22Rv1 (cell line): ENCODE results near the gene WRNIP1.
A peak's percentile ranks its signal among the peaks of the same experiment; 100 is the strongest.

Source experiments
- H3K27ac ChIP-seq: fragments of 450-650 bp; 2 replicates; pipeline ENCODE4 v1.5.1; 2017
- ZFX ChIP-seq: fragments of 450-650 bp; IDR thresholded peaks from 2 replicates; pipeline ENCODE4 v1.6.1; 2017; ENCODE audit warnings: antibody characterized with exemption, borderline replicate concordance
- TF ChIP-seq, protein P1 (sequence below): fragments of 450-650 bp; IDR thresholded peaks from 2 replicates; pipeline ENCODE4 v1.5.1; 2017; ENCODE audit warnings: mild to moderate bottlenecking

WRNIP1 gene

DNA sequence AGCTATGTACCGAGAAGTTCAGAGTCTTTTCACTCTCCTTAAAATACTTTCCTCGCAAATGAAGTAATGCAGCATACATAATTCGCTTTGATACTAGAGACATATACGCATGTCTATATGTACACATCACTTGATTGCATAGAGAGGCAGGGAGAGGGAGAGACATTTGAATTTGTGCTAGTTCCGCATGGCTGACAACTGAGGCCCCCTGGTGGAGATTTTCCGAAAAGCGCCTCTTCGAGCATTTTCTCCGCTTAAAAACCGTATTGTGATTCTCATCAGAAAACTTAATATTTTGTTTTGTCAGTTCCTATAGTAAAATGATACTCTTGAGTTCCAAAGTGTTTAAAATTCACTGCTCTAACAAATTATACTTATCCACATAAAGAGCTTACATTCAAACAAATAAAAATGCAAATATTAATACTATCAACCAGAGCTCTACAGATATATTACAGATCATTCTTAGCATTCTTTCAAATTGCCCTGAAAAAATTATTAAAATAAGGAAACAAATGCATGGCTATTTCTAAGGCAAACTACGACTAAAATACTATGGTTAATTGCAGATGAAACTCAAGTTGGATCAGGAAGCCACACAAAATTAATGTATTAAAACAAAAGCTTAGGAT, 15.1 kb upstream of the WRNIP1 start:
- TF ChIP-seq, protein P1, sequence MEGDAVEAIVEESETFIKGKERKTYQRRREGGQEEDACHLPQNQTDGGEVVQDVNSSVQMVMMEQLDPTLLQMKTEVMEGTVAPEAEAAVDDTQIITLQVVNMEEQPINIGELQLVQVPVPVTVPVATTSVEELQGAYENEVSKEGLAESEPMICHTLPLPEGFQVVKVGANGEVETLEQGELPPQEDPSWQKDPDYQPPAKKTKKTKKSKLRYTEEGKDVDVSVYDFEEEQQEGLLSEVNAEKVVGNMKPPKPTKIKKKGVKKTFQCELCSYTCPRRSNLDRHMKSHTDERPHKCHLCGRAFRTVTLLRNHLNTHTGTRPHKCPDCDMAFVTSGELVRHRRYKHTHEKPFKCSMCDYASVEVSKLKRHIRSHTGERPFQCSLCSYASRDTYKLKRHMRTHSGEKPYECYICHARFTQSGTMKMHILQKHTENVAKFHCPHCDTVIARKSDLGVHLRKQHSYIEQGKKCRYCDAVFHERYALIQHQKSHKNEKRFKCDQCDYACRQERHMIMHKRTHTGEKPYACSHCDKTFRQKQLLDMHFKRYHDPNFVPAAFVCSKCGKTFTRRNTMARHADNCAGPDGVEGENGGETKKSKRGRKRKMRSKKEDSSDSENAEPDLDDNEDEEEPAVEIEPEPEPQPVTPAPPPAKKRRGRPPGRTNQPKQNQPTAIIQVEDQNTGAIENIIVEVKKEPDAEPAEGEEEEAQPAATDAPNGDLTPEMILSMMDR, result peak; percentile 98
- no peak for TF ChIP-seq ZFX

DNA sequence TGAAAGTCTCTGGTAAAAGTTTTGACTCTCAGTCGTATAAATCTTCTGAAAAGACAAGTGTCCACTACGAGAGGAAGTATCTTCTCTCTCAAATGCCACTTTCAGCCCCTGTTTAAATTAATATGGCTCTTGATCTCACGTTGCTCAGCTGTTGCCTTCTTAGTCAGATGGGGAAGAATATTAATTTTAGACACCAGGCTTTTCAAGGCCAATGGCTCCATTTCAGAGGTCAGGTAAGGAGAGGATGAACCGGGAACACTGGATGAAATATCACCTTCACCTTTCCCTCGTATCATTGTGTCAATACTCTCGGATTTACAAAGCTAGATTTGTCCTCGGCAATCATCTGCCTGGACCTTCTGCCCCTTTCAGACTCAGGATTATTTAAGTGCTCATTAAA, 14.4 kb upstream of the WRNIP1 start, which contains the start of gene MYLK4:
Gene MYLK4, minus strand, starts transcription at position 91 of the 400 bp plus-strand sequence. CDS start 1,628 bp downstream, outside the sequence.
- TF ChIP-seq, protein P1, result no peak
- no peak within 1 kb of the TSS for H3K27ac ChIP-seq

More for the DNA sequence above, 15.1 kb upstream of the WRNIP1 start:
- H3K27ac ChIP-seq, result no peak overlapping the region

DNA sequence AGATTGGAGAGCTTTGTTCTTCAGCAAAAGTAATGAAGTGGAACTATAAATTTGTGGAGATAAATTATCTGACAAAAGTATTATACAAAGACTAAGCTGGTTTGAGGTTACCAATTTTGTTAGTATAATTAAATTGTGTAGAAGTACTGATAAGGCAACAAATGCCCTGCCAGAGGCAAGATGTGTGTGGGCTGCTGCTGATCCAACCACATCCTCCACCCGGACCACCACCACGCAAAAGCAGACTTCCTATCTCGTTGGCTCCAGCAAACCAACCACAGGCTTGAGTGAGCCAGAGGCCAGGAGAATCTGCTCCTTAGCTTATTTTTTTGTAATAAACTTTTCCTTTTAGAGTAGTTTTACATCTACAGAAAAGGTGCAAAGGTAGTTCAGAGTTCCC, 13.3 kb upstream of the WRNIP1 start:
- H3K27ac ChIP-seq, result no peak overlapping the region
- TF ChIP-seq, protein P1, result no peak
- TF ChIP-seq ZFX, result no peak

DNA sequence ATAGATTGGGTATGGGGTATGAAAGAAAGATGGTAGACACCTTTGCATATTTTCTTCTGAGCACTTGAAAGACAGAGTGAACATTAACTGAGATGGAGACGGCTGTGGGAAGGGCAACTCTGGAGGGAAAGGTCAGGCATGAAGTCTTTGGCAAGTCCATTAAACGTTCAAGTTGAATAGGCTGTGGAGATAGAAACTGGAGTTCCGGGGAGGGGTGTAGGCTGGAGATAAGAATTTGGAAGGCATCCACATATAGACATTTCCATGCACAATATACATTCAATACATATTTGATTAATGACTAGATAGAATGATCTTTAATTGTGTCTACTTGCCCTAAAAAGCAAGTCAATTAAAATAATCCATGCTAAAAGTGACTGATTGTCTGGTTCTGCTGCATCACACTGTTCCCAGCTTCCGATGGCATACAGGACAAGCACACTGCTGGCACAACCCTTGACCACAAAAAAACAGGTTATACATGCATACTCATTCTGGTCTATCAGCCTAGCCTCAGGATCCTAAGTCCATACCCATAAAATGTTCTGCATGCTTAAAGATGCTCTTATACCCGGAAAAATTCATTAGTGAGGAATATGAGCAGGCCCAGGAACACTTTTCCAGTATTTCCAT, 12.6 kb upstream of the WRNIP1 start:
- no peak overlapping the region for H3K27ac ChIP-seq
- TF ChIP-seq, protein P1, result no peak
- TF ChIP-seq ZFX, result no peak

DNA sequence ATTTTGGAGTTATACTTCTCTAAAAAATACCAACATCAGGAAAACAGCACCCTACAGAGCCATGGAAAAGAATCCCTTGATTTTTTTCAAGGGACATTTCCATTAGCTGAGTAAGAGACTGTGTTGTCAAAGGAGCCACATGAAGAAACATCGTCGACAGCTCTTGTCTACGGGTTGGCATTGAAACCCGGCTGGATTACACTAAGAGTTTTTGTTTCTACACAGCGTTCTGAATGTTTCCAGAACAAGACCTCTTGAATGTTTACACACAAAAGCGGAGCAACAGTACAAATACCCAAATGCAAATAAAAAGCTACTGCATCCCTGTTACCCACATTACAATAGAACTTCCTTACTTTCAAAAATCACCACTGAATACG, 12.1 kb upstream of the WRNIP1 start:
- TF ChIP-seq, protein P1, result no peak
- no peak for TF ChIP-seq ZFX
- no peak overlapping the region for H3K27ac ChIP-seq

DNA sequence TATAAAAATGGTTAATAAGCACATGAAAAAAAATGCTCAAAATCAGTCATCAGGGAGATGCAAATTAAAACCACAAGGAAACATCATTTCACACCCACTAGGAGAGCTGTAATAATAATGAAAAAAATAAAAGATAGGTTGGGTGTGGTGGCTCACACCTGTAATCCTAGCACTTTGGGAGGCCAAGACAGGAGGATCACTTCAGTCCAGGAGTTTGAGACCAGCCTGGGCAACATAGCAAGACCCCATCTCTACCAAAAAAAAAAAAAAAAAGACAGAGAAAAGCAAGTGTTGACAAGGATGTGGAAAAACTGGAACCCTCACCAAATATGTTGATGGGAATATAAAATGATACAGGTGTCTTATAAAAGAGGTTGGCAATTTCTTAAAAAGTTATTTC, 11.4 kb upstream of the WRNIP1 start:
- TF ChIP-seq, protein P1, result no peak
- no peak for TF ChIP-seq ZFX
- no peak overlapping the region for H3K27ac ChIP-seq

DNA sequence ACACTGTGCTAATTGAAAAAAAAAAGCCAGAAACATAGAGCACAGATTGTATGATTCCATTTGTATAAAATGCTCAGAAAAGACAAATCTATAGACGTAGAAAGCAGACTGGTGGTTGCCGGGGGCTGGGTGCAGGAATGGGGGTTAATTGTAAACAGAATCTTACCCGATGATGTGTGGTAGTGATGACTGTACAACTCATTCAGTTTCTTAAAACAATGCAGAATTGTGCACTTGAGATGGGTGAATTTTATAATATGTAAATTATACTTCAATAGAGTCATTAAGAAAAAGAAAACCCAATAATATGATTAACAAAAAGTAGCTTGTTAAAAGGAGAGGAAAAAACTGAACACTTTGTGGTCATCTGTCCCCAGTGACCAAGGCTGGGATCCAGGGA, 10.8 kb upstream of the WRNIP1 start:
- TF ChIP-seq, protein P1, result no peak
- no peak for TF ChIP-seq ZFX
- H3K27ac ChIP-seq, result no peak overlapping the region
